Tibial artery (tissue), 4 donors: ENCODE measurements around the gene LARP4B.

Experiments used
- DNase-seq, 2 donors: peaks; one replicate each; pipeline ENCODE4 v3.0.0-alpha.2; 2019
- H3K27ac ChIP-seq, 2 donors: fragments of 200-600 bp; sonication (generic) in 1 of 2; 1 replicate in 1 of 2; 2 replicates in 1 of 2; pipeline ENCODE4 v1.5.1; 2018 to 2019; ENCODE audit warnings: mild to moderate bottlenecking in 1 of 2
- H3K27me3 ChIP-seq, 2 donors: fragments of 200-600 bp; sonication (generic) in 1 of 2; one replicate each; pipeline versions ENCODE4 v1.5.1 to v1.6.0; 2016 to 2019
- H3K36me3 ChIP-seq, 3 donors: fragments of 200-600 bp; sonication (generic) in 2 of 3; one replicate each; pipeline ENCODE4 v1.5.1; 2016 to 2019; ENCODE audit warnings: mild to moderate bottlenecking in 2 of 3
- H3K4me1 ChIP-seq, 4 donors: fragments of 200-600 bp; sonication (generic) in 2 of 4; 1 replicate in 3 of 4; 2 replicates in 1 of 4; pipeline ENCODE4 v1.5.1; 2016 to 2019
- H3K4me3 ChIP-seq, 2 donors: fragments of 200-600 bp; sonication (generic) in 1 of 2; 1 replicate in 1 of 2; 2 replicates in 1 of 2; pipeline ENCODE4 v1.5.1; 2018 to 2019; ENCODE audit warnings: mild to moderate bottlenecking in 2 of 2
- H3K9me3 ChIP-seq, 3 donors: fragments of 200-600 bp; sonication (generic) in 1 of 3; one replicate each; pipeline ENCODE4 v1.5.1; 2016 to 2019
- CTCF ChIP-seq, 2 experiments: fragments of 200-600 bp in 1 of 2; fragments of 450-650 bp in 1 of 2; IDR thresholded peaks; one replicate each; pipeline ENCODE4 v1.5.1; 2017 to 2019; ENCODE audit warnings: antibody characterized with exemption in 2 of 2, mild to moderate bottlenecking in 1 of 2, moderate library complexity in 1 of 2
- intact Hi-C: fragments of 100-400 bp; cut with DNase I; formaldehyde crosslinking; loops from one replicate; pipeline ENCODE4 v1.15.0; 2023; ENCODE audit warnings: low total_unique reads

The LARP4B gene

GRCh38 chr10:822197-822596, 109.3 kb downstream of the LARP4B start:
- DNase-seq: no peak
- Histone ChIP-seq H3K27ac (no peak overlapping the region), H3K36me3 (peaks cover 66 to 98% (median 92%) of the 10 kb centered on the region in 3 donors), H3K4me1 (no peaks in the 10 kb centered on the region), H3K9me3 (no peaks in the 10 kb centered on the region), H3K27me3 (no peaks in the 10 kb centered on the region), H3K4me3 (no peak overlapping the region)
- TF ChIP-seq CTCF (IDR thresholded peaks at IDR 0.05): no peak
- intact Hi-C loops: no loop called here

DNA sequence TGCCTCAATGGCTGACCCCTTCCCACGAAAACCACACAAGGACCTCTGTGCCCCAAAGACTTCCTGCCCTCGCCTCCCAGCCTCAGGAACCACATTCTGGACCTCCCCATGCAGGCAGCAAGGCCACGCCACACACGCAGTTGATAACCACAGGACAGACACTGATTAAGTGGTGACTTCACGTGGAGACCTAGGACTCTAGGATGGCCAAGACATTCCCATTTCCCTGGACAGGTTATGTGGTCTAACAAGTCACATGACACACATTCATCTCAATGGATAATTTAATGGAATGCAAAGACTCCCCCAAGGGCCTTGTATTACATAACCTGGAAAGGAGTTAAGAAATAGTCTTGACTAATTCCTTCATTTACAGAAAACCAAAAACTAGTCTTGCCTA, 110.2 kb downstream of the LARP4B start:
- Histone ChIP-seq H3K4me1 (no peaks in the 10 kb centered on the region), H3K27me3 (no peaks in the 10 kb centered on the region), H3K4me3 (no peak overlapping the region), H3K9me3 (no peaks in the 10 kb centered on the region), H3K27ac (no peak overlapping the region), H3K36me3 (peaks cover 73 to 98% (median 94%) of the 10 kb centered on the region in 3 donors)
- DNase-seq: no peak
- TF ChIP-seq CTCF (IDR thresholded peaks at IDR 0.05): no peak
- intact Hi-C loops: no loop called here

- H3K36me3 ChIP-seq: peaks cover 64 to 98% (median 94%) of the 10 kb centered on the region in 3 donors
- H3K27me3 ChIP-seq: no peaks in the 10 kb centered on the region
- intact Hi-C loops: no loop called here
- no peak for TF ChIP-seq CTCF (IDR thresholded peaks at IDR 0.05)
- H3K4me1 ChIP-seq: no peaks in the 10 kb centered on the region
- H3K9me3 ChIP-seq: no peaks in the 10 kb centered on the region
- no peak overlapping the region for H3K27ac ChIP-seq
- no peak overlapping the region for H3K4me3 ChIP-seq
- DNase-seq: no peak
Measured at GRCh38 chr10:819816-820215, 111.7 kb downstream of the LARP4B start.

DNA sequence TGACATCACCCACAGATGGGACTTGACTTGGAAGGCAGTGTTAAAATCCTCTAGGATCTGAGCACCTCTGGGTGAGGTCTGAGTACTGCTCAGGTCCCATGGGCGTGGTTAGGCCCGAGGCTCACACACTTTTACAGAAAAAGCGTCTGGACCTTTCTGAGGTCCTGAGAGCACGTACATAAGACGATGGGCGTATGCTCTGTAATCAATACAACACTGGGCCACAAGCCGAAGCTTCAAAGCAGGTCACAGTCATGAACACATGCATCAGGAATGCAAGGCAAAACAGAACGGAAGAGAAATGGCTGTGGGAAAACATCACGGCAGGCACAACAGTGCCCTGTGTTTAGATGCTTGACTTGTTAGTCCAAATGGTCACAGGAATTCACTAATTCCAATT, 112.2 kb downstream of the LARP4B start:
- DNase-seq: no peak
- H3K36me3 ChIP-seq: peaks cover 64 to 98% (median 94%) of the 10 kb centered on the region in 3 donors
- intact Hi-C loops: no loop called here
- no peaks in the 10 kb centered on the region for H3K4me1 ChIP-seq
- H3K4me3 ChIP-seq: no peak overlapping the region
- H3K27ac ChIP-seq: no peak overlapping the region
- no peak for TF ChIP-seq CTCF (IDR thresholded peaks at IDR 0.05)
- H3K27me3 ChIP-seq: no peaks in the 10 kb centered on the region
- no peaks in the 10 kb centered on the region for H3K9me3 ChIP-seq

DNA sequence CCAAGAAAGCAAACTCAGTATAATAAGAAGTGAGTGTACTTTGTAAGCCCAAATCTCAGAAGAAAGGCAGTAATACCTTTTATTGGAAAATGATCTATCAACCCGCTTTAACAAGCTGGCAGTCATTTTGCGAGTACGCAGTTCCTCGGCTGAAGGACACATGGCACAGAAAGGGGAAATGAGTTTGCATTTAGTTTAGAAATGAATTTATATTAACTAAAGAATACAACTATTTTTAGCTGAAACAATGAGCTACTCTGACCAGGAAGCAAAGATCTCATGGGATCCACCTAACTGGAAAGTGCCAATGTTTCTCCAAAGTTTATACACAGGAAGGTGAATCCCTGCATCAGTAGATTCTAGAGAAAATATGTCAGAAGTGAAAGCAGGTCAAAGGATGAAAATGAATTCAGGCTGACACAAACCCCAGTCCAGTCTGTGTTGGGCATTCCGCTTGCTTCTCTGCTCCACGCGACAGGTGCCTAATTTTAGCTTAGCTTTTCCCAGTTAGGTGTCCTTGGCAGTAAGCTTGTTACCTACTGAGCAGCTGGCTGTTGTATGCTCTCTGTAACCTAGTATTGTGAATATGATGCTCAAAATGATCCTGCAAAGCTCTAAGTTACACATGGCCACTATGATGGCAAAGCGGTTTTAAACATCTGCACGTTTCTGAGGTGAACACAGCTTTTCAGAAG, 112.8 kb downstream of the LARP4B start:
- Histone ChIP-seq H3K36me3 (peaks cover 64 to 98% (median 92%) of the 10 kb centered on the region in 3 donors), H3K4me3 (no peak overlapping the region), H3K27ac (no peak overlapping the region), H3K4me1 (no peaks in the 10 kb centered on the region), H3K9me3 (no peaks in the 10 kb centered on the region), H3K27me3 (no peaks in the 10 kb centered on the region)
- DNase-seq: no peak
- intact Hi-C loops: no loop called here
- no peak for TF ChIP-seq CTCF (IDR thresholded peaks at IDR 0.05)
